Measurements from ENCODE around the gene LKAAEAR1. TPM values are rescaled to one million over a fixed set of nuclear protein-coding genes. Genes with fewer than 3 reads are reported as not detected.

Gene LKAAEAR1
- total and polyA plus RNA-seq, 9 of the 15 experiments (the other 6 are each of a cell fraction or from before 2014, with no cell fraction given): not detected

DNA sequence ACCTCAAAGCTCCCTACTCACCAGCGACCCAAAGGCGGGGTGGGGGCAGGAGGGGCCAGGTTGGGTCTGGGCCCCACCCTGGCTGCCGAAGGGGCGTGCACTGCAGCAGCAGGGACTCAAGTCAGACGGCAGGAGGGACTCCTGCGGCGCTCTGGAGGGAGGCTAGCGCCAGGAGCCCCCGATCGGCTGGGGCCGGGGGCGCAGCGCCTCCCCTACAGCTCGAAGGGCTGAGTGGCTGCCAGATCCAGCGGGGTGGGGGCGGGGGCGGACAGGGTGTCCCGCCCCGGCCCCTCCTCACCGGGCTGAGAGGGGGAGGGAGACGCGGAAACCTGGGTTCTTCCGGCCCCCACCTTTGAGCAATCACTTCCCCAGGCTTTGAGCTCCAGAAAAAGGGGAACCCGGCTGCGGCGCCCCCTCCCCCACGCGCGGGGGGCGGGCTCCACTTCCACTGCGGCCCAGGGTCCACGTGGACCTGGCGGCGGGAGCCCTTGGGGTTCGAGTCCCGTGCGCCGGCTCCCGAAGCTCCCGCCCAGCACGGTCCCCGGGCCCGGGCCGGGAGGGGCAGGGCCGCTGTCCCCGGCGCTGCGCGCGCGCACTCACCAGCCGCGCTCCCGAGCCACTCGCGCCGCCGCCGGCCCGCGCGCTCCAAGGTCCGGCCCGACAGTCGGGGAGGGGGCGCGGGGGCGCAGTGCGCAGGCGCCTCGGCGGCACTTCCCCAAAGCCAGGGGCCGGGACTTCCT is 4.8 kb downstream of the LKAAEAR1 start, which contains the start of gene RGS19 (continued):
- TF ChIP-seq ZNF146 (CRISPR knock-in tag; IDR thresholded peaks at IDR 0.05; ENCODE audit: unreplicated experiment): no peak
- TF ChIP-seq, protein P1, sequence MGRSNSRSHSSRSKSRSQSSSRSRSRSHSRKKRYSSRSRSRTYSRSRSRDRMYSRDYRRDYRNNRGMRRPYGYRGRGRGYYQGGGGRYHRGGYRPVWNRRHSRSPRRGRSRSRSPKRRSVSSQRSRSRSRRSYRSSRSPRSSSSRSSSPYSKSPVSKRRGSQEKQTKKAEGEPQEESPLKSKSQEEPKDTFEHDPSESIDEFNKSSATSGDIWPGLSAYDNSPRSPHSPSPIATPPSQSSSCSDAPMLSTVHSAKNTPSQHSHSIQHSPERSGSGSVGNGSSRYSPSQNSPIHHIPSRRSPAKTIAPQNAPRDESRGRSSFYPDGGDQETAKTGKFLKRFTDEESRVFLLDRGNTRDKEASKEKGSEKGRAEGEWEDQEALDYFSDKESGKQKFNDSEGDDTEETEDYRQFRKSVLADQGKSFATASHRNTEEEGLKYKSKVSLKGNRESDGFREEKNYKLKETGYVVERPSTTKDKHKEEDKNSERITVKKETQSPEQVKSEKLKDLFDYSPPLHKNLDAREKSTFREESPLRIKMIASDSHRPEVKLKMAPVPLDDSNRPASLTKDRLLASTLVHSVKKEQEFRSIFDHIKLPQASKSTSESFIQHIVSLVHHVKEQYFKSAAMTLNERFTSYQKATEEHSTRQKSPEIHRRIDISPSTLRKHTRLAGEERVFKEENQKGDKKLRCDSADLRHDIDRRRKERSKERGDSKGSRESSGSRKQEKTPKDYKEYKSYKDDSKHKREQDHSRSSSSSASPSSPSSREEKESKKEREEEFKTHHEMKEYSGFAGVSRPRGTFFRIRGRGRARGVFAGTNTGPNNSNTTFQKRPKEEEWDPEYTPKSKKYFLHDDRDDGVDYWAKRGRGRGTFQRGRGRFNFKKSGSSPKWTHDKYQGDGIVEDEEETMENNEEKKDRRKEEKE (IDR thresholded peaks at IDR 0.05; ENCODE audit: borderline replicate concordance in 1 of 2, control insufficient read depth in 1 of 2, low read depth in 2 of 2, low read length in 1 of 2): no peak
- no peak for TF ChIP-seq MIER1 (IDR thresholded peaks at IDR 0.05; ENCODE audit: low read depth)
- no peak for TF ChIP-seq BRF1 (IDR thresholded peaks at IDR 0.05; ENCODE audit: borderline replicate concordance, extremely low read depth, insufficient read length)
- TF ChIP-seq ZFX (CRISPR knock-in tag; IDR thresholded peaks at IDR 0.05): peak; percentile 71
- TF ChIP-seq, protein P2, sequence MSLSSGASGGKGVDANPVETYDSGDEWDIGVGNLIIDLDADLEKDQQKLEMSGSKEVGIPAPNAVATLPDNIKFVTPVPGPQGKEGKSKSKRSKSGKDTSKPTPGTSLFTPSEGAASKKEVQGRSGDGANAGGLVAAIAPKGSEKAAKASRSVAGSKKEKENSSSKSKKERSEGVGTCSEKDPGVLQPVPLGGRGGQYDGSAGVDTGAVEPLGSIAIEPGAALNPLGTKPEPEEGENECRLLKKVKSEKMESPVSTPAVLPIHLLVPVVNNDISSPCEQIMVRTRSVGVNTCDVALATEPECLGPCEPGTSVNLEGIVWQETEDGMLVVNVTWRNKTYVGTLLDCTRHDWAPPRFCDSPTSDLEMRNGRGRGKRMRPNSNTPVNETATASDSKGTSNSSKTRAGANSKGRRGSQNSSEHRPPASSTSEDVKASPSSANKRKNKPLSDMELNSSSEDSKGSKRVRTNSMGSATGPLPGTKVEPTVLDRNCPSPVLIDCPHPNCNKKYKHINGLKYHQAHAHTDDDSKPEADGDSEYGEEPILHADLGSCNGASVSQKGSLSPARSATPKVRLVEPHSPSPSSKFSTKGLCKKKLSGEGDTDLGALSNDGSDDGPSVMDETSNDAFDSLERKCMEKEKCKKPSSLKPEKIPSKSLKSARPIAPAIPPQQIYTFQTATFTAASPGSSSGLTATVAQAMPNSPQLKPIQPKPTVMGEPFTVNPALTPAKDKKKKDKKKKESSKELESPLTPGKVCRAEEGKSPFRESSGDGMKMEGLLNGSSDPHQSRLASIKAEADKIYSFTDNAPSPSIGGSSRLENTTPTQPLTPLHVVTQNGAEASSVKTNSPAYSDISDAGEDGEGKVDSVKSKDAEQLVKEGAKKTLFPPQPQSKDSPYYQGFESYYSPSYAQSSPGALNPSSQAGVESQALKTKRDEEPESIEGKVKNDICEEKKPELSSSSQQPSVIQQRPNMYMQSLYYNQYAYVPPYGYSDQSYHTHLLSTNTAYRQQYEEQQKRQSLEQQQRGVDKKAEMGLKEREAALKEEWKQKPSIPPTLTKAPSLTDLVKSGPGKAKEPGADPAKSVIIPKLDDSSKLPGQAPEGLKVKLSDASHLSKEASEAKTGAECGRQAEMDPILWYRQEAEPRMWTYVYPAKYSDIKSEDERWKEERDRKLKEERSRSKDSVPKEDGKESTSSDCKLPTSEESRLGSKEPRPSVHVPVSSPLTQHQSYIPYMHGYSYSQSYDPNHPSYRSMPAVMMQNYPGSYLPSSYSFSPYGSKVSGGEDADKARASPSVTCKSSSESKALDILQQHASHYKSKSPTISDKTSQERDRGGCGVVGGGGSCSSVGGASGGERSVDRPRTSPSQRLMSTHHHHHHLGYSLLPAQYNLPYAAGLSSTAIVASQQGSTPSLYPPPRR (CRISPR knock-in tag; IDR thresholded peaks at IDR 0.05; ENCODE audit: borderline replicate concordance): no peak
- TF ChIP-seq, protein P3, sequence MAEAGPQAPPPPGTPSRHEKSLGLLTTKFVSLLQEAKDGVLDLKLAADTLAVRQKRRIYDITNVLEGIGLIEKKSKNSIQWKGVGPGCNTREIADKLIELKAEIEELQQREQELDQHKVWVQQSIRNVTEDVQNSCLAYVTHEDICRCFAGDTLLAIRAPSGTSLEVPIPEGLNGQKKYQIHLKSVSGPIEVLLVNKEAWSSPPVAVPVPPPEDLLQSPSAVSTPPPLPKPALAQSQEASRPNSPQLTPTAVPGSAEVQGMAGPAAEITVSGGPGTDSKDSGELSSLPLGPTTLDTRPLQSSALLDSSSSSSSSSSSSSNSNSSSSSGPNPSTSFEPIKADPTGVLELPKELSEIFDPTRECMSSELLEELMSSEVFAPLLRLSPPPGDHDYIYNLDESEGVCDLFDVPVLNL (CRISPR knock-in tag; IDR thresholded peaks at IDR 0.05; ENCODE audit: low read depth): no peak
- TF ChIP-seq PHF20 (IDR thresholded peaks at IDR 0.05; ENCODE audit: partially characterized antibody): no peak
- TF ChIP-seq HDGF (IDR thresholded peaks at IDR 0.05): no peak
- 0 out of 2 replicates have a peak, but pooled peaks have one; percentile 37 for TF ChIP-seq ETV5 (CRISPR knock-in tag; IDR thresholded peaks at IDR 0.05; ENCODE audit: low read depth)
- TF ChIP-seq CBX3 (IDR thresholded peaks at IDR 0.05; ENCODE audit: borderline replicate concordance in 1 of 2, low read length in 2 of 2): peak in 1 of 2 experiments; percentile 39; a peak in 1 of 3 replicates
- peak; percentile 84 for TF ChIP-seq L3MBTL2 (IDR thresholded peaks at IDR 0.05)
- peak; percentile 78; the same call in 1 of the 2 replicates for TF ChIP-seq SMARCA5 (IDR thresholded peaks at IDR 0.05)
- no peak for TF ChIP-seq KDM2B (CRISPR knock-in tag; IDR thresholded peaks at IDR 0.05)
- TF ChIP-seq KDM1A (IDR thresholded peaks at IDR 0.05): peak; percentile 67 to 80
- peak; percentile 31 for TF ChIP-seq POLR2B (IDR thresholded peaks at IDR 0.05; ENCODE audit: low read depth, partially characterized antibody)
- TF ChIP-seq DNMT1 (IDR thresholded peaks at IDR 0.05): no peak
- peak; percentile 64 for TF ChIP-seq ETV1 (tag; conservative IDR thresholded peaks at IDR 0.05; ENCODE audit: low read depth)
- no peak for TF ChIP-seq TBP (optimal IDR thresholded peaks at IDR 0.05; ENCODE audit: low read depth, low read length)
- no peak for TF ChIP-seq CREM (IDR thresholded peaks at IDR 0.05; ENCODE audit: low read depth)

Measured in K562 (cell line).